Stimulated activated CD4-positive, alpha-beta T cell treated with anti-CD3 and anti-CD28 coated beads, Interleukin-1b, Interleukin-23, amount 100 ng/mL, for 48 hours (primary cell): ENCODE data around the gene SIAH1.
"Not testable (repeated sequence)": the region's sequence is repeated elsewhere in the genome, so short reads cannot be mapped to it uniquely, and the experiment has no call there.

Source experiments
- DNase-seq: peaks from one replicate; pipeline ENCODE4 v3.0.0-alpha.2; 2020

Gene SIAH1

GRCh38 chr16:48393485-48394354, 8.5 kb upstream of the SIAH1 start:
- peak; percentile 46 for DNase-seq

- no peak for DNase-seq
Observed at GRCh38 chr16:48392407-48392806, 7.2 kb upstream of the SIAH1 start.

- DNase-seq: no peak
Observed at GRCh38 chr16:48386559-48387312, 1.5 kb upstream of the SIAH1 start.

DNA sequence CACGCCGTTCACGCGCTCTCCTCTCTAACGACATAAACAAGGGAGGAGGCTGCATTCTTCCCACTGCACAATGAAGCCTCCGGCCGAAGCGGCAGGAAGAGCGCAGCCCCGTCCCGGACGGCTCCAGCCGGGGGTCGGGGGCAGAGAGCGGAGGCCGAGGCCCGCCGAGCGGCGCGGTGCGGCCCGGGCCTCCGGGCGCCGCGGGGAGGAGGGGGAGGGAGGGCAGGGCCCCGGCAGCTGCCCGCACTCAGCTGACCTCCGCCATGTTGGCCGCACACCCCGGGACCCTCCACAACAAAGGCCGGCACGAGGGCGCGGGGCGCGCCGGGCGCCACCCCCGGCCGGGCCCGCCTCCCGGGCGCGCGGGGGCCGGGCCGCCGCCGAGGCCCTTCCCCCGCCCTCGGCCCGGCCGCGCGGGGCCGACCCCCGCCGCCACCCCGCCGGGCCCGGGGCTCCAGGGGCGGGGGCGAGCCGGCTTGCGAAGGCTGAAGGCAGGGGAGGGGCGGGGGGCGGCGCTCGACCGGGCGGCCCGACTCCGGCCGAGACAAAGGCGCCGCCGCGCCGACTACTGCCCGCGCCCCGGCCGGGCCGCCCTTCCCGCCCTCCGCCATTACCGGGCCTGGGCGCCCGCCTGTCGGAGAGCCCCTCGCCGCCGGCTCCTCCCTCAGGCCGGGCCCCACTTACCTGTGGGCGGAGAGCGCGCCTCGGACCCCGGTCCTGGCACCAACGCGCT, 527 bp downstream of the SIAH1 start:
- no peak for DNase-seq

DNA sequence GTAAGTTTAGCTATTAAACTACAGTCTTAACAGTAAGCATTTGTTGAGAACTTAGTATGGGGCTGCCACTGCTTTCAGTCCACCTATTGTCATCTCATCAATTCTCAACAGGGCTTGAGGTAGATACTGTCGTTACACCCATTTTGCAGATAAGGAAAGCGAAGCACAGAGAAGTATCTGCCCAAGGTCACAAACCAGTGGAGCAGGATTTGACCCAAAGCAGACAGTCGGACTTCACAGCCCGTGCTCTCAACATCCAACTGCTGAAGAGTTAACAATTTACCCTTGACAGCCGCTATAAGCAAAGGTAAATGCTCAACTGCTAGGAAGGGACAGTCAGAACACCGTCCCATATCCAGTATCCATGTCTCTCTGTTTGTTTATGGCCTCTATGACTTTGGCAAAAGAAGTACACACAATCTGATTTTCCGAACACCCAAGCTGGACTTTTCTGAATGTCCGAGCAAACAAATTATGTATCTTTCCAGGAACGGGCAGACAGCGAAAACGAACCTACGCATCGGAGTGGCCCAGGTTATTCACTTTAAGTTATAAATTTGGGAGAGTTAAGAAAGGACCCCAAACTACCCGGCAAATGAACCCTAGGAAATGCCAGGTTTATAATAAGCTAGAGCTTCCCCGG, 1.2 kb downstream of the SIAH1 start:
- no peak for DNase-seq

DNA sequence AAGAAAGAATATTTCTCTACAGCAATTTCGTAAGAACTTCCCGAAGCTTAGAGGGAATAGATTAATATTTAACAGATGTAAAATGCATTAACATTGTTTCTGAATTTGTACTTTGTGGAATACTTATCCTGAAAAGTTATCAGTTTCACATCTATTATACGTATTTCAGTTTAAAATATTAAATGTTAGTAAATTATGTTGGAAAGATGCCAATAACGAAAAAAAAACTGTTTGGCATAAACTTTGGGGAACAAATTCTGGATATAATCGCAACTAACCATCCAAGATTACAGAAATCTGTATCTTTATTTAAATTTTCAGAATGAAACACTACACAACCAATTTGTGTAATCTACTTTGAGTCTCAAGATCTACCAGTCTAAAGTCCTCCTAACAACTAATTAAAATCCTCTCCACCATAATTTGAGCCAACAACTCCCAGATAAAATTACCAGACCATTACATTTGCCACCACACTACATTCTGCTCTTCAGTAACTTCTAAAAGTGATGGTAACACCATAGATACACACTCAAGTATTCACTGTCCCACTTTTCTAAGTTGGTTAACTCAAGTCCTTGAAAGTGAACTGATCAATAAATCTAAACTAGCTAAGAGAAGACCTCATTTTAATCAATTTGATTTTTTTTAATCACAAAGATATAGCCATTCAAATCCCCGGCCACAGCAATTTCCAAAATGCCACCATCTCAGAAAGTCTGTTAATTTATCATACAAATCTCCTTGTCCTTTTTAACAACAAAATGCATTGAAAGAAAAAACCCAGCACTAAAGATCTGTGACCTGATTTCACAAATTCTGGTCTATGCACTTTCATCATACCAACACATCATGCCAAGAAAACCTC, 2.0 kb downstream of the SIAH1 start:
- DNase-seq: no peak

GRCh38 chr16:48382131-48382530, 3.1 kb downstream of the SIAH1 start:
- DNase-seq: no peak

DNA sequence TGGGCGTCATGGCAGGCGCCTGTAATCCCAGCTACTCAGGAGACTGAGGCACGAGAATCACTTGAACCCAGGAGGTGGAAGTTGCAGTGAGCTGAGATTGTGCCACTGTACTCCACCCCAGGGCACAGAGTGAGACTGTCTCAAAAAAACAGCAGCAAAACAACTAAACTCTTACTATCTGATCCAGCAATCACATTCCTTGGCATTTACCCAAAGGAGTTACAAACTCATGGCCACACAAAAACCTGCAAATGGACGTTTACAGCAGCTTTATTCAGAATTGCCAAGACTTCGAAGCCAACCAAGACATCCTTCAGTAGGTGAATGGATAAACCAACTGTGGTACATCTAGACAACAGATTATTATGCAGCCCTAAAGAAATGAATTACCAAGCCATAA, 4.0 kb downstream of the SIAH1 start:
- no peak for DNase-seq

- DNase-seq: no peak
Observed at GRCh38 chr16:48378836-48379235, 6.4 kb downstream of the SIAH1 start.

DNA sequence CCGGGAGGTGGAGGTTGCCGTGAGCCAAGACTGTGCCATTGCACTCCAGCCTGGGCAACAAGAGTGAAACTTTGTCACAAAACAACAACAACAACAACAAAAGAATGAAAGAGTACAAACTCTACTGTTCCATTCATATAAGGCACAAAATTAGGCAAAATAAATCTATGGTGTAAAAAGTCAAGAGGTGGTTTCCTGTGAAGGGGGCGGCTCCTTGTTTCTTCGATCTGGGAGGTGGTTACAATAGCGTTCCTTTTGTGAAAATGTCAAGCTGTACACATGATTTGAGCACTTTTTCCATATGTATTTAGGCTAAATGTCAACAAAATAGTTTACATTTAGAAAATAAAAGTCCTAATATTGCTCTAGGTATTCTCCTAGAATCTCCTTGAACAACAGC, 6.9 kb downstream of the SIAH1 start:
- DNase-seq: no peak

DNA sequence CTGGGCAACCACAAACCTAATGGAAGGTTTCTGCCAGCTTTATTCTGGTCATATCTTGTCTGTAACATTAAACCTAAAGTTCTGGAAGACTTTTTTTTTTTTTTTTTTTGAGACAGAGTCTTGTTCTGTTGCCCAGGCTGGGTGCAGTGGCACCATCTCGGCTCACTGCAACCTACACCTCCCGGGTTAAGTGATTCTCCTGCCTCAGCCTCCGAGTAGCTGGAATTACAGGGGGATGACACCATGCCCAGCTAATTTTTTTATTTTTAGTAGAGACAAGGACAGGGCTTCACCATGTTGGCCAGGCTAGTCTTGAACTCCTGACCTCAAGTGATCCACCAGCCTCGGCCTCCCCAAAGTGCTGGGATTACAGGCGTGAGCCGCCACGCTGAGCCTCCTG, 7.9 kb downstream of the SIAH1 start:
- DNase-seq: not testable (repeated sequence)

GRCh38 chr16:48374255-48374654, 11.0 kb downstream of the SIAH1 start:
- DNase-seq: no peak

DNA sequence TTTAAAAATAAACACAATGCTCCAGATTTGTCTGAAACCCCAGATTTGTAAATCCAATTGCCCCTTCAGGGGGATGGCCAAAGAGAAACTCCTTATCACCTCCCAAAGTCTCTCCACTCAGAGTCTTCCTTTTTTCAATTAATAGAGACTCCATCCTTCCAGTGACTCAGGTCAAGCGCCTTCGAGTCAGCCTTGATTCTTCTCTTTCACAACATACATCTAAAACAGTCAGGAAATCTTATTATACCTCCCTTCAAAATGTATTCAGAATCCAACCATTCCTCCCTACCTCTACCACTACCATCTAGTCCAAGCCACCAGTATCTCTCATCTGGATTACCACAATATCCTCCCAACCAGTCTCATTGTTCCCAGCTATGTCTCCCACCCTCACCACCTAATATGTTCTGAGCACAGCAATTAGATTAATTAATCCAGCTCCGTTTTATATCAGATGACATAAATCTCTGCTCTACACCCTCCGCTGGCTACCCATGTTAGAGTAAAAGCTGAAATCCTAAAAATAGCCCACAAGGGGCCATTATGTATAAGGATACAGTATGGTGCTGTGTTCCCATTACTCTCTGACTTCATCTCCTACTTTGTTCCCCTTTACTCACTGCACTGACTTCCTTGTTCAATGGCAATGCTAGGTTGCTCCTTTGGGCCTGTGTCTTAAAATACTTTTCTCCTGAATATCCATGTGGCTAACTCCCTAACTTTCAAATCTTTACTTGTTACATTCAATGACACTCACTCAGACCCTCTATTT, 11.8 kb downstream of the SIAH1 start:
- no peak for DNase-seq

GRCh38 chr16:48372744-48373143, 12.5 kb downstream of the SIAH1 start:
- DNase-seq: no peak

GRCh38 chr16:48371393-48371780, 13.8 kb downstream of the SIAH1 start:
- DNase-seq: no peak

- DNase-seq: not testable (repeated sequence)
Observed at GRCh38 chr16:48370668-48371392, 14.4 kb downstream of the SIAH1 start.

GRCh38 chr16:48370229-48370628, 15.0 kb downstream of the SIAH1 start:
- DNase-seq: no peak

- no peak for DNase-seq
Observed at GRCh38 chr16:48369765-48370164, 15.4 kb downstream of the SIAH1 start.

GRCh38 chr16:48367441-48368049, 17.7 kb downstream of the SIAH1 start:
- DNase-seq: no peak
